ENCODE results near the gene HOXB3. TPM values are rescaled to one million over a fixed set of nuclear protein-coding genes. Genes with fewer than 3 reads are reported as not detected.

HOXB3 gene
- total RNA-seq, 4 donors from 2014 or later, result 11.4 to 48.7 (median 24.2) TPM

DNA sequence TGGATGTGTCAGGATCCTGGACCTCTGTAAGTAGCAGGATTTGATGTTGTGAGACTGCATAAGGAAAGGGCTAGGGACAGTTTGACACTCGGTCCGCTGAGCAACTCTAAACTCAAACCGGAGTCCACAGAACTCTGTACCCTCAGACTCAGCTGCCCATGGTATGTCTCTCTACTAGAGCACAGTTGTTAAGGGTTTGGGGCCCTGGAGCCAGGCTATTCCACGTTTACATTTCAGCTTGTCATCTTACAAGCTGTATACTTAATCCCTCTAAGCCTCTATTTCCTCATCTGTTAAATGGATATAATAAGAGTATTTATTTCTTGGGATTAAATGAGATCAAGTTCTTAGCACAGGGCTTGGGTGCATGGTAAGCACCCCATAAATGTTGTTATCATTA lies 87.1 kb downstream of the HOXB3 start:
- H3K36me3 ChIP-seq, result no peaks in the 10 kb centered on the region
- H3K9me3 ChIP-seq, result no peaks in the 10 kb centered on the region
- H3K27me3 ChIP-seq, result no peaks in the 10 kb centered on the region
- no peak overlapping the region for H3K4me3 ChIP-seq
- peaks cover 0 to 23% (median 0%) of the 10 kb centered on the region in 3 donors for H3K4me1 ChIP-seq
- 69 to 81% methylated on average over 3 to 4 of the region's 4 CpGs for WGBS, 2 donors (ENCODE audit: low coverage in 1 of 2)
- TF ChIP-seq EP300 (IDR thresholded peaks at IDR 0.05), result no peak
- TF ChIP-seq POLR2A (IDR thresholded peaks at IDR 0.05), result no peak
- no peak for TF ChIP-seq POLR2AphosphoS5 (IDR thresholded peaks at IDR 0.05)
- no peak for TF ChIP-seq CTCF (IDR thresholded peaks at IDR 0.05)
- no peak for ATAC-seq
- H3K27ac ChIP-seq, result no peak overlapping the region

DNA sequence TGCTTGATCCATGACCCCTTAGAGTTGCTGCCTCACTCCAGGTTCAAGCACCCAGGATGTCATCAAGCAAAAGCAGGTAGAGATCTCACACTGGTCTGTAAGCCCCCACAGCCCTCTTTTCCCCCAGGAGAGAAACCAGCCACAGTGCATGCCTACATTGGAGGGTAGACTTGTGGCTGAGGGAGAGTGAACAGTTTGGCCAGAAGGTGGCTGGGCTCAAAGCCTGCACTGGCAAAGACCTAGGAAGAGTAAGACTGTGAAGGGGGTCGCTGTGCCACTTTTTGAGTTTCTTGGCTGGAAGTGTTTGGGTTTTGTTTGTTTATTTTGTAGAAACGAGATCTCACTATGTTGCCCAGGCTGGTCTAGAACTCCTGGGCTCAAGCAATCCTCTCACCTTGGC lies 87.7 kb downstream of the HOXB3 start:
- Histone ChIP-seq H3K27me3 (no peaks in the 10 kb centered on the region), H3K4me1 (peaks cover 0 to 23% (median 0%) of the 10 kb centered on the region in 3 donors), H3K36me3 (no peaks in the 10 kb centered on the region), H3K27ac (no peak overlapping the region), H3K9me3 (no peaks in the 10 kb centered on the region), H3K4me3 (no peak overlapping the region)
- no peak for TF ChIP-seq EP300 (IDR thresholded peaks at IDR 0.05)
- TF ChIP-seq POLR2AphosphoS5 (IDR thresholded peaks at IDR 0.05), result no peak
- TF ChIP-seq POLR2A (IDR thresholded peaks at IDR 0.05), result no peak
- TF ChIP-seq CTCF (IDR thresholded peaks at IDR 0.05), result no peak
- ATAC-seq, result no peak
- WGBS, 2 donors (ENCODE audit: low coverage in 1 of 2), result 100% methylated on average over 1 of the region's 2 CpGs; no CpG with 5 or more reads in 1 of the 2 donors

DNA sequence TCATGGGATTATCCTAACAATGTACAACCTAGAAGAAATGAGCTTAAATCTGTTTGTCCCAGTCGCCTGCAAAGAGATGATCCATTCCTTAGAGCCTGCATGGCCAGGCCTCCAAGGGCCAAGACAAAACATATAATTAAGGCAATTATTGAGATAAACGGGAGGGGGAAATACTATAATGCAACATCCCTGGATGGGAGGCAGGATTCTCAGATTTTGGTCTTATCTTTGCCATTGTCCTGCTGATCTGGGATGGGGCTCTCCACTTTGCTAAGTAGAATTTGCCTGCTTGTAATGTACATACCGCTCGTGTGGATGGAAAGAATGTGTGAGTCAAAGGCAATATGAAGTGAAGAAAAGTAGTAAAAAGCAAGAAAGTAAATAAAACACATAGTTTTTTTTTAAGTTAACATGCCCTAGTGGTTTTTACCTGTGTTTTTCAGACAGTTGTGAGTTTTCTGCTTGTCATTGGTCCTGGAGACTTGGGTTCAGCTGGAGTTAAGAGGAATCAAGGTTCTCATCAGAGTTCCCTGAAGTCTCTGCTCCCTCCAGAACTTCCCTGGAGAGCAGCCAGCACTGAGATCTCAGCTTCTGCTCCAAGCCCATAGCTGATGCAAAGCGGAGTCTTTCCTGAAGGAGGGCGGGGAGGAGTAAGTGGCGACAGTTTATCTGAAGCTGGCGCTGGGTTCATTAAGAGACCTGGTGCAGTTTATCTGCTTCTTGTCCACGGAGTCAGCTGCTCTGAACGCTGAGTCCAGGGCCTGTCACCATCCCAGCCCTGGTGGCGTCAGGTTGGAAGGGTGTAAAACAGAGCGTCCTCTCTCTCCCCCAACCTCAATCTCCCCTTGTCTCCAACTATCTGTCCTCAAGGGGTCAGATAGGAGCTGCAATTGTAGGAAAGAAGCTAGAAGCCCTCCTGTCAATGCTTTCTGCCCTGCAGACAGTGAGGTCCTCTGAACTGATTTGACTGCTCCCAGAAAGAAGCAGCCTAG lies 89.3 kb downstream of the HOXB3 start:
- Histone ChIP-seq H3K9me3 (no peaks in the 10 kb centered on the region), H3K27me3 (no peaks in the 10 kb centered on the region), H3K36me3 (no peaks in the 10 kb centered on the region), H3K4me3 (no peak overlapping the region), H3K27ac (peak overlapping the region in 2 of 4 donors; percentile 31 to 50), H3K4me1 (peaks cover 0 to 18% (median 0%) of the 10 kb centered on the region in 3 donors)
- TF ChIP-seq POLR2AphosphoS5 (IDR thresholded peaks at IDR 0.05) (no peak), CTCF (IDR thresholded peaks at IDR 0.05) (peak in 3 of 4 experiments; percentile 20 to 37 (median 33)), POLR2A (IDR thresholded peaks at IDR 0.05) (no peak)
- ATAC-seq, result peak; percentile 69
- 66 to 72% methylated on average over 3 to 5 of the region's 12 CpGs for WGBS, 2 donors (ENCODE audit: low coverage in 1 of 2)

GRCh38 chr17:48499735-48500434 lies 90.2 kb downstream of the HOXB3 start:
- WGBS, 2 donors (ENCODE audit: low coverage in 1 of 2), result 75 to 86% methylated on average over 3 to 4 of the region's 5 CpGs
- no peak for ATAC-seq
- Histone ChIP-seq H3K27me3 (no peaks in the 10 kb centered on the region), H3K27ac (peak overlapping the region in 1 of 4 donors; percentile 50), H3K4me3 (no peak overlapping the region), H3K9me3 (no peaks in the 10 kb centered on the region), H3K36me3 (no peaks in the 10 kb centered on the region), H3K4me1 (peaks cover 0 to 15% (median 0%) of the 10 kb centered on the region in 3 donors)
- no peak for TF ChIP-seq CTCF (IDR thresholded peaks at IDR 0.05)
- no peak for TF ChIP-seq EP300 (IDR thresholded peaks at IDR 0.05)
- no peak for TF ChIP-seq POLR2A (IDR thresholded peaks at IDR 0.05)
- no peak for TF ChIP-seq POLR2AphosphoS5 (IDR thresholded peaks at IDR 0.05)
